Erythroblast (primary cell): ENCODE measurements around the gene SCNN1B.

Source experiments
- GATA1 ChIP-seq: IDR thresholded peaks from 2 replicates; pipeline ENCODE4 v1.6.1; 2011; ENCODE audit warnings: low read depth, mild to moderate bottlenecking, control low read depth, low read length, moderate library complexity
- POLR2A ChIP-seq: IDR thresholded peaks from 2 replicates; pipeline ENCODE4 v1.6.1; 2011; ENCODE audit warnings: mild to moderate bottlenecking, low read length

DNA sequence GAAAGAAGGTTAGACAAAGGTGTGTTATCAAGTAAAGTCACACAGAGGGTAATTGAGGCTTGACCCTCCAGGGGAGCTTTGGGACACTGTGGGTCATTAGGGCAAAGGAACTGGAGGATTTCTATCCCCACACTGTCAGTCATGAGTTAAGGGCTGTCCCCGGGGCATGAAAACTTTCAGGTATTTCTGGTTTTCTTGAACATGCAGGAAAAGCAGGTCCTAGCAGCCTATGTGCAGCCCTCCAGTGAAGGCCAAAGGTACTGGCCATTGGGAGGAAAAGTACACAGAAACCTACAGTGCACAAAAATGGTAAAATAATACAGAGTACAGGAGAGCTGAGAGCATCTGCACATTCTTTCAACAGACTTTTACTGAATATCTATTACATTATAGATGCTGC, 44.4 kb upstream of the SCNN1B start:
- TF ChIP-seq POLR2A (no peak), GATA1 (no peak)
